Measurements from ENCODE around the gene GPR84. TPM values are rescaled to one million over a fixed set of nuclear protein-coding genes. Genes with fewer than 3 reads are reported as not detected.

The GPR84 gene
- total RNA-seq, 2 donors from 2014 or later: 0.95 to 2.3 TPM

GRCh38 chr12:54409267-54409666 lies 45.0 kb upstream of the GPR84 start:
- Histone ChIP-seq H3K36me3 (peaks cover 97% of the 10 kb centered on the region), H3K27me3 (replicated peaks; ENCODE audit: insufficient read depth) (no peaks in the 10 kb centered on the region), H3K9me3 (no peaks in the 10 kb centered on the region), H3K27ac (no peak overlapping the region), H3K4me3 (no peak overlapping the region), H3K4me1 (ENCODE audit: control insufficient read depth in 1 of 2, low read depth in 2 of 2) (peaks cover 33 to 44% of the 10 kb centered on the region in 2 donors)
- TF ChIP-seq CTCF (IDR thresholded peaks at IDR 0.05): no peak
- DNase-seq (ENCODE audit: low spot score): no peak
- ATAC-seq (ENCODE audit: insufficient number of reproducible peaks, low FRiP score, low read depth): no peak

DNA sequence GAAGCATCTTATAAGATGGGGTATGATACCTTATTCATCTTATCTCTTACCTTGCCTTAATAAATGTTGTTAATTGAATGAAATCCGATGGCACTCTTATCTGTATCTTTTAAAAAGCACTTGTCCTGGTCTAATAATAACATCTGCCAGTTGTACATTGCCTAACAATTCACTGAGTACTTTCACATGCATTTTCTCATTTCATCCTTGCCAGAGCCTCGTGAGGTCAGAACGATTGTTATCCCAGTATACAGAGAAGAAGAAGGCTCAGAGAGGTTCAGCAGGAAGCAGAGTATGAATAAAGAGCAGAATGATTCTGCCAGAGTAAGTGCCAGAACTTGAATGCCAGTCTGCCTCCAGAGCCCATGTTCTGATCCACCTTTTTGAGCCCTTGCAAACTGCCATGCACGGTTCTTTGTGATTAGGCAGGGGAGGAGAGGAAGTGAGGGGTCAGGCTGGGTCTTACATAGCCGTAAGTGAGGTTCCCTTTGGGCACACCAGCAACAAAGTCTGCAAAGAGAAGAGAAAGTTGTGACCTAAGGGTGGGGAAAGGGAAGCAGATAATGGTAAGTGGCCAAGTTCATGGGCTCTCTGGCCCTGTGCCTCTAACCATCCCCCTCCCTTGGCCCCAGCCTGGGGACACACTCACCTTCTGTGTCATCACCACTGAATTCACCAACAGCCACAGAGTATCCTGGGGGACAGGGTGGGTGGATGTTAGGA lies 43.1 kb upstream of the GPR84 start:
- Histone ChIP-seq H3K36me3 (peaks cover 100% of the 10 kb centered on the region), H3K27ac (no peak overlapping the region), H3K4me1 (ENCODE audit: control insufficient read depth in 1 of 2, low read depth in 2 of 2) (peaks cover 13 to 25% of the 10 kb centered on the region in 2 donors), H3K4me3 (no peak overlapping the region), H3K9me3 (no peaks in the 10 kb centered on the region), H3K27me3 (replicated peaks; ENCODE audit: insufficient read depth) (no peaks in the 10 kb centered on the region)
- no peak for TF ChIP-seq CTCF (IDR thresholded peaks at IDR 0.05)
- no peak for DNase-seq (ENCODE audit: low spot score)
- ATAC-seq (ENCODE audit: insufficient number of reproducible peaks, low FRiP score, low read depth): no peak

DNA sequence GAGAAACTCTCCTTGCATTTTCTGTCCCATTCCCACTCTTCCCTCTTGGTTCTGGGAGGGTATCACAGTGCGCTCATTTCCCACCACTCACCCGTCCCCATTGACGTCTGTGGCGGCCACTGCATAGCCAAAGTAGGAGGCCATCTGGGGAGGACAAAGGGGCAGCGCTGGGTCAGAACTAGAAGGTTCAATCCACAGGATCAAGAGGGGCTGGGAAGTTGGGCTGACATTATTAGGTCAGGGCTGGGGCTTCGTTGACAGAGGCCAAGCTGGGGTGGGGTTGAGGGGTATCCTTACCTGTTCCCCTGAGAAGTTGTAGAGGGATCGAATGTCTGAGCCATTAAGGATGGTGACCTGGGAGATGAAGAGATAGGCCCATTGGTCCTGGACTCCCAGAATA lies 41.3 kb upstream of the GPR84 start:
- ATAC-seq (ENCODE audit: insufficient number of reproducible peaks, low FRiP score, low read depth) (no peak), DNase-seq (ENCODE audit: low spot score) (no peak)
- no peak for TF ChIP-seq CTCF (IDR thresholded peaks at IDR 0.05)
- no peaks in the 10 kb centered on the region for H3K27me3 ChIP-seq (replicated peaks; ENCODE audit: insufficient read depth)
- H3K36me3 ChIP-seq: peaks cover 100% of the 10 kb centered on the region
- peak overlapping the region in 1 of 2 donors; percentile 26 for H3K27ac ChIP-seq
- H3K9me3 ChIP-seq: no peaks in the 10 kb centered on the region
- no peak overlapping the region for H3K4me3 ChIP-seq
- H3K4me1 ChIP-seq (ENCODE audit: control insufficient read depth in 1 of 2, low read depth in 2 of 2): peaks cover 0 to 7% of the 10 kb centered on the region in 2 donors

- no peak for DNase-seq (ENCODE audit: low spot score)
- no peak for TF ChIP-seq CTCF (IDR thresholded peaks at IDR 0.05)
- Histone ChIP-seq H3K27me3 (replicated peaks; ENCODE audit: insufficient read depth) (no peaks in the 10 kb centered on the region), H3K4me1 (ENCODE audit: control insufficient read depth in 1 of 2, low read depth in 2 of 2) (peaks cover 0 to 3% of the 10 kb centered on the region in 2 donors), H3K36me3 (peaks cover 100% of the 10 kb centered on the region), H3K9me3 (no peaks in the 10 kb centered on the region), H3K4me3 (no peak overlapping the region), H3K27ac (peak overlapping the region in 1 of 2 donors; percentile 26)
- ATAC-seq (ENCODE audit: insufficient number of reproducible peaks, low FRiP score, low read depth): no peak
Observed at GRCh38 chr12:54405106-54405505, 40.8 kb upstream of the GPR84 start.

GRCh38 chr12:54404061-54405004 lies 40.0 kb upstream of the GPR84 start:
- no peak overlapping the region for H3K4me3 ChIP-seq
- H3K36me3 ChIP-seq: peaks cover 100% of the 10 kb centered on the region

More at GRCh38 chr12:54404061-54405004, 40.0 kb upstream of the GPR84 start:
- Histone ChIP-seq H3K27me3 (replicated peaks; ENCODE audit: insufficient read depth) (no peaks in the 10 kb centered on the region), H3K9me3 (no peaks in the 10 kb centered on the region), H3K27ac (peak overlapping the region in 1 of 2 donors; percentile 24), H3K4me1 (ENCODE audit: control insufficient read depth in 1 of 2, low read depth in 2 of 2) (no peaks in the 10 kb centered on the region)
- no peak for ATAC-seq (ENCODE audit: insufficient number of reproducible peaks, low FRiP score, low read depth)
- DNase-seq (ENCODE audit: low spot score): no peak
- peak; percentile 93 for TF ChIP-seq CTCF (IDR thresholded peaks at IDR 0.05)
